GM19240 (cell line): ENCODE measurements around the gene RNPEP.
"Not testable (repeated sequence)": the region's sequence is repeated elsewhere in the genome, so short reads cannot be mapped to it uniquely, and the experiment has no call there.

Experiments used
- DNase-seq: peaks from one replicate; pipeline ENCODE4 v3.0.0; 2011; ENCODE audit warnings: low spot score; ENCODE audit not compliant: insufficient read length

The RNPEP gene

DNA sequence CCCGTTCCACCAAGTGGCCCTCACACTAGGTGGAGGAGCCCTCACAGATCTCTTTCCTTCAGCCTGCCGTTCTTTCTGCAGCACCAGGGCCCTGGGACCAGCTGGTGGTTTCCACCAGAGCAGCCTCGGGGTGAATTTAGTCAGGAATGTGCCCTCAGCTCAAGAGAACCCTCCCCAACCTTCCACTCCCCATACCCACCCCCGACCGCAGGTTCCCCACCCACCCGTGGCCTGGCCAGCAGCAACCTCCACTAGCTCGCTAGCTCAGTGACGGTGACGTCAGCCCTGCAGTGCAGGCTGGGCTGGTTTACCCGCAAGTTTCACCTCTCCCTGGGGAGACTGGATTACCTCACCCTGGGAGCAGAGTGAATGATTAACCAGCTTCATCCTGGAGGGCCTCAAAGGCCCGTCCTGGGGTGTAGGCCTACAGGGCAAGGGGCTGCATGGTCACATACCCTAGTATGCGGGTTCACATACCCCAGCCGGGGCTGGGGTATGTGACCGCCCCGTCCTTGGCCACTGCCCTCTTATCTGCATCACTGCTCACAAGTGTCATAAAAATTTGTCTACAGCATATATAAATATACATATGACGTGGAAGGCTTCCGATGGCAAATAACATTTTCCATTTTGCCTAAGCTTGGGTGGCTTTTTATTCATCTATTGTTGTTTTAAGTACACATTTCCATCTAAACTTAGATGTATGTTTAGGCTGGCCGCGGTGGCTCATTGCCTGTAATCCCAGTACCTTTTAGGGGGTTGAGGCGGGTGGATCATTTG, 52.4 kb downstream of the RNPEP start:
- DNase-seq = no peak

DNA sequence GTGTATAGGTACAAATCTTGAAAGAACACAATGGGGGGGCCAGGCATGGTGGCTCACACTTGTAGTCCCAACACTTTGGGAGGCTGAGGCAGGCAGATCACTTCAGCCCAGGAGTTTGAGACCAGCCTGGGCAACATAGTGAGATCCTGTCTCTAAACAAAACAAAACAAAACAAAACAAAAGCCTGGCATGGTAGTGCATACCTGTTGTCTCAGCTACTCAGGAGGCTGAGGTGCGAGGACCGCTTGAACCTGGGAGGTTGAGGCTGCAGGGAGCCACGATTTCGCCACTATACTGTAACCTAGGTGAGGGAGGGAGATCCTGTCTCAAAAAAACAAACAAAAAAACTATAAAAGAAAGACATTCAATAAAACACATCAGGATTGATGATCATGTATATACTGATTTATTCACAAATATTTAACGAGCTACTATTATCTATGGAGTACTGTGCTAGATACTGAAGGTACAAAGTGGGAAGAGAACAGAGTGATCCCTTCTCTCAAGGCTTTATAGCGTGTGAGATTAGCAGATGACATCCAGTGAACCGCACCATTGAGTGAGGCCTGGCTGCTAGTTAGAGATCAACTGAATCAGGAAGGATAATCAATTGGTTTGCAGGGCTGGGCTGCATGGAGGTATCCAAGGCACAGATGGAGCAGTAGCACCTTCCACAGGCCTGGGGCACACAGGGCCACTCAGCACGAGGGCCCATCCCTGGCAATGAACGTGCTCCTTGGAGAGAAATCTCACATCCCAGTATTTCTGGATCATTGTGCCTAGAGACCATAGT, 54.3 kb downstream of the RNPEP start:
- DNase-seq = no peak

DNA sequence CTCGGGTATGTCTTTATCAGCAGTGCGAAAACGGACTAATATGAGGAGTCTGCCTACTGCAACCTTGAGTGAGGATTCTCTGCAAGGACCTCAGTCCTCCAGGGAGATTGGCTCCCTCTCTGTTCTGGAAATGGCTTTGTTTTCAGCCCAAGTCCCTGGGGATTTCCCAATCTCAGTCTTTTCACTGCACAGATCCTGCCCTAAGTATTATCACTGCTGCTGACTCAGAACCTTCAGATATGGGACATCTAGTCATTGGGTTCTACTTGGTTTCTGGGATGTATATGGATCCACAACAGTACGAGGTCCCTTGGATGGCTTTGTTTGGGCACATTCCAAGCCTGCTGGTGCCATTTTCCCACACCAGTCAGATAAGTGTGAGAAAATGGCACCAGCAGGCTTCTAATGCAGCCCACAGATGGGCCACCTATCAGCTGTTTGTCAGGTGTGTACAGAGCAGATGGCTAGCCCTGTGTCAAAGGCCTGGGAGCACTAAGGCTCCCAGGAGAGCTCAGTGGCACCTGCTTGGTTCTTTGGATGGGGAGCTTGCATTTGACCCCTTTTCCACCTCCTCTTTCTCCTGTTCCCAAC, 55.4 kb downstream of the RNPEP start:
- DNase-seq = no peak

DNA sequence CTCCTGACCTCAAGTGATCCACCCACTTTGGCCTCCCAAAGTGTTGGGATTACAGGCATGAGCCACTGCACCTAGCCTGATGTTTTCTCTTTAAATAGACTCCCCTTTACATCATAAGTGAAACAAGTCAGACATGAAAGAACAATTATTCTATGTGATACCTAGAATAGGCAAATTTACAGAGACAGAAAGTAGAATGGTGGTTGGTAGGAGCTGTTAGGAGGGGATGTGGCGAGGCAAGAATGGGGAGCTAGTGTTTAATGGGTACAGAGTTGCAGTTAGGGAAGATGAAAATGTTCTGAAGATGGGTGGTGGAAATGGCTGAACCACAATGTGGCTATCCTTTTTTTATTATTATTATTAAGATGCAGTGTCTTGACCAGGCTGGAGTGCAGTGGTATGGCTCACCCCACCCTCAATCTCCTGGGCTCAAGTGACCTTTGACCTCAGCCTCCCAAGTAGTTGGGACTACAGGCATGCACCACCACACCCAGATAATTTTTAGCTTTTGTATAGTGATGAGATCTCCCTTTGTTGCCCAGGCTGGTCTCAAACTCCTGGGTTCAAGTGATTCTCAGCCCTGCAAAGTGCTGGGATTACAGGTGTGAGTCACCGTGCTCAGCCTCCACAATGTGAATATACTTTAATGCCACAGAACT, 56.4 kb downstream of the RNPEP start:
- no peak for DNase-seq

DNA sequence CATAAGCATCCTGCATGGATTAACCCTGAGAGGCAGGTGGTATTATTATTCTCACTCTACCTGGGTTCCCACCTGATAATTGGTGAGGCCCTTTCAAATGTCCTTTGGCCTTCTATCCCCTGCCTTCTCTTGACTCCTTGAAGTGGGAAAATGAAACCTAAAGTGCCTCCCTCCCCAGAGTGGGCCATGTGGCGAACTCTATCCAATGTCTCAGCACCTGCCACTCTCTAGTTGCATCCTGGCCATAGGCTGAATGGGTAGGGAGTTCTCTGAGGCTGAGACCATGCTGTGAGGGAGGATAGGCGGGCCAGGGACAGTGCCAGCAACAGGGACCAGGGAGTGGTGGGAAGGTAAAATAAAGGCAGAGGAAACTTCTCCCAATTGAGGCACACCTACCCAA, 63.3 kb downstream of the RNPEP start:
- no peak for DNase-seq

DNA sequence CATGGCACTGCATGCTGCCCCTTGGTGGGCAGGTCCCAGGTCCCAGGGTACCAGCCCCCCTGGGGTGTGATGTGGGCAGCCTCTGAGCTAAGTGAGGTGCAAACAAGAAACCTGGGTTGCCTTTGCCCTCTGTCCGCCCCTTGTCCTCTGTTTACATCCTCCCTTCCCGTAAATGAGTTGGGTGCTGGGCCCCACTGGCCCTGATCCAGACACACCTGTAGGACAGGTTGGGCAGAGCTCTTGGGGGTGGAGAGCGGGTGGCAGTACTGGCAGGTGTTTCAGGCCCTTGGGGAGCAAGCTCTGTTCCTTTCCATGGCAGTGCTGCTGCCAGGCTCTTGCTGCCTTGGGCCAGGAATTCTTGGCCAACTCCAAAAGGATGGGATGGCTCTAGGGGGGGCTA, 63.8 kb downstream of the RNPEP start:
- no peak for DNase-seq

DNA sequence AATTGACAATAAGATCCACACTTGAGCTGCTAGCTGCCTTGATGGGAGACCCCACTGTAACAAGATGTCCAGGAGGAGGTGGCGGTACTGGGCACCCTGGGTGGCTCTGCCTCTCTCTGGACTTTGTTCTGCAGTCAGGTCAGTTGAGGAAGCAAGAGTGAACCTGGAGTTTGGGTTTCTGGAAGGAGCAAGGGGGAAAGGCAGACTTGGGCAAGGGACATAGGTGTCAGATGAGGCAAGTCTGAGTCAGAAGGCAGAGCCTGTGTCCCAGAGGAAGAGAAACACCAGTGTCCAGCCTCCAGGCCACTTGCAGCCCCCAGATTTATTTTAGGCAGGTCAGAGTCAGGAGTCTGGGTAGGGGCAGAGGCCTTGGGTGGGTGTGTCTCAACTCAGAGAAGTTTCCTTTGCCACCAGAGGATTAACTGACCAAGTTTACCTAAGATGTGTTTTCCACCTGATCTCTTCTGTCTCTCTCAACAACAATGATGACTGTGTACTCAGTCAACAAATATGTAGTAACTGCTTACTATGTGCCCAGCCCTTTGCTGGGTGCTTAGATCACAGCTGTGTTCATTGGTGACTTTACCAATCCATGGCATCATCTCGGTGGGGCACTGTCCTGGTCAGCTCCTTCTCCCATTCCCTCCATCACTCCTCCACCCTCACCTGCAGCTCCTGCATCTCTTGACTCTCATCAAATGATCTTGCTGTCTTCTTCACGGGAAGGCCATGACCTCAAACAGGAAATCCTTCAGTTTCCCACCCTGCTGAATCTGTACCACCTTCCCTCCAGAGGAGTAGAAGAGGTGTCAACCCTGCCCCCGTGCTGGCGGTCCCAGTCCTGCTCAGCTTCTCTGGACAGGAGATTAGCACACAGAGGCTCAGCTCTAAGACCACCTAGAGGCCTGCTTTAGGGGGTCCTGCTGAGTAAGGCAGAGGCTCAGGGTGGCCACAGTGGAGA, 64.6 kb downstream of the RNPEP start:
- DNase-seq = no peak

DNA sequence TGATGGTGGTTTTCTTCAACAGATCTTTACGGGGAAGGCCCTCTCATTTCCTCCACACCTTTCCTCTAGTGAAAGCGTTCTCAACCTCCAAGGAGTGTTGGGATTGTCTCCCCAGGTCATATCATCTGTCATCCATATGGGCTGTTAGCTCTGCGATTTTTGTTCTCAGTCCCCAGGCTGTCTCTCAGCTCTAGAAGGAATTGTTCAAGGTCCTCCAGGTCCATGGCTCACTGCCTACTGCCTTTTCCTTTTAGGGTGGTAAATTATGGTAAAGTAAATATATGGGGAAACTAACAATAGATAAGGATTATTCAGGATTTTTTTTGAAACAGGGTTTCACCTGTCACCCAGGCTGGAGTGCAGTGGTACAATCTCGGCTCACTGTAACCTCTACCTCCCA, 65.5 kb downstream of the RNPEP start:
- no peak for DNase-seq

DNA sequence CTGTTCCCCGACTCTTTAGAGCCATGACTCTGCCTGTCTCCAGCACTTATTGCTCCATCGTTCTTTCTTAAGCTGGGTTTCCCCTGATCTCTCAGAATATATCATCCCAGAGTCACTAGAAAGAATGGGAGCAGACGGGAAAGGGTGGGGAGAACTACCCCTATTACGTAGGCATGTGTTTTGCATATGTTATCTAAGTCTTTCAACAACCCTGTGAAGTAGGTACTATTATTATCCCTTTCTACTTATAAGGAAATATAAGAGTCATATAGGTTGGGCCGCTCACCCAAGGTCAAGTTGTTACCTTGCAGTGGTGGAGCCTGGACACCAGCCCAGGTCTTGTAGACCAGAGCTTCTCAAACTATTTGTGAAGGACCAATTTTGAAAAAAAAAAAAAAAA, 66.7 kb downstream of the RNPEP start:
- no peak for DNase-seq

DNA sequence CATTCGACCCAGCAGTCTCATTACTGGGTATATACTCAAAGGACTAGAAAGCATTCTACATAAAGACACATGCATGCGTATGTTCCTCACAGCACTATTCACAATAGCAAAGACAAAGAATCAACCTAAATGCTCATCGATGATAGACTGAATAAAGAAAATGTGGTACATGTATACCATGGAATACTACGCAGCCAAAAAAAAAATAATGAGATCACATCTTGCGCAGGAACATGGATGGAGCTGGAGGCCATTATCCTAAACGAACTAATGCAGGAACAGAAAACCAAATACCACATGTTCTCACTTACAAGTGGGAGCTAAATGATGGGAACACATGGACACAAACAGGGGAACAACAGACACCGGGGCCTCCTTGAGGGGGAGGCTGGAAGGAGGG, 71.6 kb downstream of the RNPEP start:
- no peak for DNase-seq

DNA sequence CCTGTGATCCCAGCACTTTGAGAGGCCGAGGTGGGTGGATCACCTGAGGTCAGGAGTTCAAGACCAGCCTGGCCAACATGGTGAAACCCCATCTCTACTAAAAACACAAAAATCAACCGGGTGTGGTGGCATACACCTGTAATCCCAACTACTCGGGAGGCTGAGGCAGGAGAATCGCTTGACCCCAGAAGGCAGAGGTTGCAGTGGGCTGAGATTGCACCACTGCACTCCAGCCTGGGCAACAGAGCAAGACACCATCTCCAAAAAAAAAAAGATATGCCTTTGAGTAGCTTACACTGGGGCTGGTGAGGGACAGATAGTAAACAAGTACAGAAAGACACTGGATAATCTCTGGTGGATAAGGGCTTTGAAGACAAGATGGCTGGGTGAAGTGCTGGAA, 72.2 kb downstream of the RNPEP start:
- not testable (repeated sequence) for DNase-seq
